ENCODE measurements around the gene SCRN1.

GRCh38 chr7:29877196-29877595 lies 112.4 kb downstream of the SCRN1 start:
- TF ChIP-seq CTCF (conservative IDR thresholded peaks at IDR 0.05; ENCODE audit: low read length): no peak
- TF ChIP-seq EZH2phosphoT487 (IDR thresholded peaks at IDR 0.05; ENCODE audit: borderline replicate concordance, low read depth, low read length): no peak

Measured in OCI-LY7 (cell line).